ENCODE measurements around the gene ANP32B.

Gene ANP32B

DNA sequence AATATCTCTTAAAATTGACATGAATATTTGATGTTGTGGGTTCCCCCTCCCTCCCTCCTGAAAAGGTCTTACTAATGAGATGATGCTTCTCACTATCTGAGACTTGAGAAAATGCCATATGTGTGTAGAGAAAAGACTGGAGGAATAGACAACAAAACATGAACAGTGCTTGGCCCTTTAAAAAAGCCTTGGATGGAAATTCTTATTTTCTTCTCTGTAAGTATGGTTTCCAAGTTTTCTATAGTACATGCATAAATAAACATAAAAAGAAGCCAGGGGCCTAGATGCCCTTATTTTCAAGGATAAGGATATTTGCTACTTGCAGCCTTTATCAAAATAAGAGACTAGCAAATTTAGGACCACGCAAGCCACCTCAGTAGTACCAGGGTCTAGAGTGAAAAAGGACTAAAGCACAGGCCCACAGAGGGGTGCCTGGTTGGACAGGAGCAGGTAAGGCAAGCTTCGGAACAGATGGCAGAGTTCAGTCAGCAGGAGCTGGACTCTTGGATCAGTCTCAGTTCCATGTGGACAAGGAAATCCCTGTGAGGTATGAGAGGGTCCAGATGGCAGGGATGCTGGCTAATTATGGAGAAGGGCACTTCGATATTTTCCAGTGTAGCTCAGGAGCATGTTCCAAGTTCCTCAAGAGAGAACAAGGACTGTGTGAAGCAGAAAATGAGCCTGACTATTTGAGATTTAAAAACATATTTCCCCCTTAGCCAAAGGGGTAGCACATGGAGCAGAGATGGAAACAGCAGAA lies 4.6 kb upstream of the ANP32B start:
- H3K4me3 ChIP-seq (replicated peaks in 1 of 2; ENCODE audit: low read depth in 2 of 2, low read length in 2 of 2), result no peak overlapping the region
- TF ChIP-seq, protein P1, sequence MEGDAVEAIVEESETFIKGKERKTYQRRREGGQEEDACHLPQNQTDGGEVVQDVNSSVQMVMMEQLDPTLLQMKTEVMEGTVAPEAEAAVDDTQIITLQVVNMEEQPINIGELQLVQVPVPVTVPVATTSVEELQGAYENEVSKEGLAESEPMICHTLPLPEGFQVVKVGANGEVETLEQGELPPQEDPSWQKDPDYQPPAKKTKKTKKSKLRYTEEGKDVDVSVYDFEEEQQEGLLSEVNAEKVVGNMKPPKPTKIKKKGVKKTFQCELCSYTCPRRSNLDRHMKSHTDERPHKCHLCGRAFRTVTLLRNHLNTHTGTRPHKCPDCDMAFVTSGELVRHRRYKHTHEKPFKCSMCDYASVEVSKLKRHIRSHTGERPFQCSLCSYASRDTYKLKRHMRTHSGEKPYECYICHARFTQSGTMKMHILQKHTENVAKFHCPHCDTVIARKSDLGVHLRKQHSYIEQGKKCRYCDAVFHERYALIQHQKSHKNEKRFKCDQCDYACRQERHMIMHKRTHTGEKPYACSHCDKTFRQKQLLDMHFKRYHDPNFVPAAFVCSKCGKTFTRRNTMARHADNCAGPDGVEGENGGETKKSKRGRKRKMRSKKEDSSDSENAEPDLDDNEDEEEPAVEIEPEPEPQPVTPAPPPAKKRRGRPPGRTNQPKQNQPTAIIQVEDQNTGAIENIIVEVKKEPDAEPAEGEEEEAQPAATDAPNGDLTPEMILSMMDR (IDR thresholded peaks at IDR 0.05; ENCODE audit: low read depth, low read length), result no peak
- no peak for DNase-seq (ENCODE audit: low read depth in 2 of 2)

- no peak for DNase-seq (ENCODE audit: low read depth in 2 of 2)
- TF ChIP-seq, protein P1 (IDR thresholded peaks at IDR 0.05; ENCODE audit: low read depth, low read length), result no peak
- H3K4me3 ChIP-seq (replicated peaks in 1 of 2; ENCODE audit: low read depth in 2 of 2, low read length in 2 of 2), result no peak overlapping the region
Observed at GRCh38 chr9:97979788-97980478, 3.2 kb upstream of the ANP32B start.

- TF ChIP-seq, protein P1 (IDR thresholded peaks at IDR 0.05; ENCODE audit: low read depth, low read length), result no peak
- H3K4me3 ChIP-seq (replicated peaks in 1 of 2; ENCODE audit: low read depth in 2 of 2, low read length in 2 of 2), result no peak overlapping the region
- peak in 1 of 2 donors; percentile 39 for DNase-seq (ENCODE audit: low read depth in 2 of 2)
Observed at GRCh38 chr9:97980479-97980803, 2.7 kb upstream of the ANP32B start.

DNA sequence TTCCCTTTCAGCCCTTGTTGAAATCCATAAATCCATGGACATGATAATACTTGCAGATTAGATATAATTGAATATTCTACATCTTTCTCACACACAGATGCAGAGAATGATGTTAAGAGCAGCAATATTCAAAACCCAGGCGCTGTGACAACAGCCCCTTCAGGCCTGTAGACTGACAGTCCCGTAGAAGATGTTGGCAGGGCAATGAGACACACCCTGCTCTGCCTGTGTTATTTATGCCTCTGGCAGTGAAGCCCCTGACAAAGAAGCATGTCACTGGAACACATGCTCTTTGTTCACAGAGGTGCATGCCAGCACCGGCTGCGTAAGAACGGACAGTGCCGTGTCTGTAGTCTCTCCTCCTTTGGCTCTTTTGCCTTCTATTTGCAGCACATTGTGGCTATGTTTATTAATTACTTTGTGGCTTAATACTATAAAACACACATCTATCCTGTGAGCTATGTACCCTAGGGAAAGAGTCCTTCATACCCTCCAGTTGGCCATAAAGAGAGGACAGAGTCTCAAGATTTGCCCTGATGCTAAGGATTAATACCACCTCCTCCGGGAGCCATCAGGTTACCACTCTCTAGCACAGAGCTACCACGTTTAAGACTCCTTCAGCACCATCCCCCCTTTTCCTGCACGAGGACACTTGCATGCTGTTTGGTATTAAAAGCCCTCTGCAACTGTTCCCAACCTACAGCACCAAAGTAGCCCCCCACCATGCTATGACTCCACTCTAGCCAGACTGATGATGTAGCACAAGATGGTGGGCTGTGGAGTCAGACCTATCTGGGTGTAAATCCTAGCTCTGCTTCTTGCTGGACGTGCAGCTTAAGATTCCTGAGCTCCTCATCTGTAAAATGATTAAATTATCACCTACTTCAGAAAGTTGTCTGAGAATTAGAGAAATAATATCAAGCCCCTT lies 2.0 kb upstream of the ANP32B start:
- TF ChIP-seq, protein P1 (IDR thresholded peaks at IDR 0.05; ENCODE audit: low read depth, low read length), result no peak
- H3K4me3 ChIP-seq (replicated peaks in 1 of 2; ENCODE audit: low read depth in 2 of 2, low read length in 2 of 2), result no peak overlapping the region
- DNase-seq (ENCODE audit: low read depth in 2 of 2), result no peak

- DNase-seq (ENCODE audit: low read depth in 2 of 2), result no peak
- TF ChIP-seq, protein P1 (IDR thresholded peaks at IDR 0.05; ENCODE audit: low read depth, low read length), result no peak
- peak overlapping the region; percentile 63 to 66 for H3K4me3 ChIP-seq (replicated peaks in 1 of 2; ENCODE audit: low read depth in 2 of 2, low read length in 2 of 2)
Observed at GRCh38 chr9:97981846-97982682, 1.1 kb upstream of the ANP32B start.
